ENCODE results near the gene VCL. TPM values are rescaled to one million over a fixed set of nuclear protein-coding genes. Genes with fewer than 3 reads are reported as not detected.

VCL gene
- polyA plus RNA-seq, 1 of the 3 experiments (the other 2 are of a cell fraction): 147 TPM

GRCh38 chr10:74150204-74150989 lies 152.5 kb downstream of the VCL start, which contains the start of gene AP3M1:
Gene AP3M1 (minus strand): TSS chr10:74150828. CDS start chr10:74138379, 12,449 bp downstream.
- Histone ChIP-seq H3K9me3 (no peaks in the 10 kb centered on the region), H3F3A (replicated peaks; ENCODE audit: insufficient read depth) (peaks cover 15% of the 10 kb centered on the region), H3K27me3 (ENCODE audit: insufficient read depth) (no peaks in the 10 kb centered on the region), H3K9me2 (no peaks in the 10 kb centered on the region), H4K20me1 (ENCODE audit: insufficient read depth) (peaks cover 9% of the 10 kb centered on the region), H3K4me1 (ENCODE audit: control insufficient read depth in 1 of 2, insufficient read depth in 2 of 2, low read depth in 1 of 2, low read length in 1 of 2) (peaks cover 8 to 16% of the 10 kb centered on the region in 2 experiments; a peak in 3 of 4 replicates), H3K36me3 (replicated peaks in 1 of 2; ENCODE audit: control insufficient read depth in 1 of 2, insufficient read depth in 2 of 2, low read length in 1 of 2) (peaks cover 0 to 10% of the 10 kb centered on the region in 2 experiments), H3K79me2 (ENCODE audit: insufficient read depth) (peaks cover 76% of the 10 kb centered on the region), H2AFZ (ENCODE audit: low read depth) (peak within 1 kb of the TSS; percentile 95), H3K9ac (peak within 1 kb of the TSS; percentile 90), H3K27ac (ENCODE audit: low read depth in 2 of 2, low read length in 1 of 2) (peak within 1 kb of the TSS; percentile 89 to 96), H3K4me2 (peak within 1 kb of the TSS; percentile 88), H3K4me3 (ENCODE audit: low read depth in 2 of 2, low read length in 1 of 2) (peak within 1 kb of the TSS; percentile 89 to 97)
- POLR2A ChIA-PET: interaction anchor here (1.0 to 1.4 kb wide), 2 partner anchors 12 to 26 kb away, joined by 3 to 5 read pairs; no protein-coding TSS in a partner anchor
- no peak; the same call in 1 of the 2 replicates for TF ChIP-seq YY1 (IDR thresholded peaks at IDR 0.05; ENCODE audit: low read depth)
- no peak for TF ChIP-seq FOXM1 (IDR thresholded peaks at IDR 0.05; ENCODE audit: low read depth)
- TF ChIP-seq ZBTB33 (IDR thresholded peaks at IDR 0.05; ENCODE audit: borderline replicate concordance, low read depth): no peak
- TF ChIP-seq, protein P1, sequence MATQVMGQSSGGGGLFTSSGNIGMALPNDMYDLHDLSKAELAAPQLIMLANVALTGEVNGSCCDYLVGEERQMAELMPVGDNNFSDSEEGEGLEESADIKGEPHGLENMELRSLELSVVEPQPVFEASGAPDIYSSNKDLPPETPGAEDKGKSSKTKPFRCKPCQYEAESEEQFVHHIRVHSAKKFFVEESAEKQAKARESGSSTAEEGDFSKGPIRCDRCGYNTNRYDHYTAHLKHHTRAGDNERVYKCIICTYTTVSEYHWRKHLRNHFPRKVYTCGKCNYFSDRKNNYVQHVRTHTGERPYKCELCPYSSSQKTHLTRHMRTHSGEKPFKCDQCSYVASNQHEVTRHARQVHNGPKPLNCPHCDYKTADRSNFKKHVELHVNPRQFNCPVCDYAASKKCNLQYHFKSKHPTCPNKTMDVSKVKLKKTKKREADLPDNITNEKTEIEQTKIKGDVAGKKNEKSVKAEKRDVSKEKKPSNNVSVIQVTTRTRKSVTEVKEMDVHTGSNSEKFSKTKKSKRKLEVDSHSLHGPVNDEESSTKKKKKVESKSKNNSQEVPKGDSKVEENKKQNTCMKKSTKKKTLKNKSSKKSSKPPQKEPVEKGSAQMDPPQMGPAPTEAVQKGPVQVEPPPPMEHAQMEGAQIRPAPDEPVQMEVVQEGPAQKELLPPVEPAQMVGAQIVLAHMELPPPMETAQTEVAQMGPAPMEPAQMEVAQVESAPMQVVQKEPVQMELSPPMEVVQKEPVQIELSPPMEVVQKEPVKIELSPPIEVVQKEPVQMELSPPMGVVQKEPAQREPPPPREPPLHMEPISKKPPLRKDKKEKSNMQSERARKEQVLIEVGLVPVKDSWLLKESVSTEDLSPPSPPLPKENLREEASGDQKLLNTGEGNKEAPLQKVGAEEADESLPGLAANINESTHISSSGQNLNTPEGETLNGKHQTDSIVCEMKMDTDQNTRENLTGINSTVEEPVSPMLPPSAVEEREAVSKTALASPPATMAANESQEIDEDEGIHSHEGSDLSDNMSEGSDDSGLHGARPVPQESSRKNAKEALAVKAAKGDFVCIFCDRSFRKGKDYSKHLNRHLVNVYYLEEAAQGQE (IDR thresholded peaks at IDR 0.05; ENCODE audit: low read depth, low read length): no peak
- peak; percentile 43; the same call in 1 of the 2 replicates for TF ChIP-seq POLR2AphosphoS5 (IDR thresholded peaks at IDR 0.05; ENCODE audit: low read depth, low read length)
- TF ChIP-seq RCOR1 (IDR thresholded peaks at IDR 0.05; ENCODE audit: low read length): peak; percentile 40; the same call in 1 of the 2 replicates
- TF ChIP-seq MAX (IDR thresholded peaks at IDR 0.05; ENCODE audit: low read depth): 0 out of 2 replicates have a peak, but pooled peaks have one; percentile 15
- TF ChIP-seq TCF12 (IDR thresholded peaks at IDR 0.05): no peak
- 0 out of 2 replicates have a peak, but pooled peaks have one; percentile 7 for TF ChIP-seq TAF1 (IDR thresholded peaks at IDR 0.05; ENCODE audit: borderline replicate concordance, low read depth, low read length)
- TF ChIP-seq ELF1 (IDR thresholded peaks at IDR 0.05): peak; percentile 65; the same call in 1 of the 2 replicates
- peak; percentile 24; the same call in 1 of the 2 replicates for TF ChIP-seq GABPA (IDR thresholded peaks at IDR 0.05; ENCODE audit: low read depth)
- TF ChIP-seq PBX3 (IDR thresholded peaks at IDR 0.05): no peak
- TF ChIP-seq, protein P2, sequence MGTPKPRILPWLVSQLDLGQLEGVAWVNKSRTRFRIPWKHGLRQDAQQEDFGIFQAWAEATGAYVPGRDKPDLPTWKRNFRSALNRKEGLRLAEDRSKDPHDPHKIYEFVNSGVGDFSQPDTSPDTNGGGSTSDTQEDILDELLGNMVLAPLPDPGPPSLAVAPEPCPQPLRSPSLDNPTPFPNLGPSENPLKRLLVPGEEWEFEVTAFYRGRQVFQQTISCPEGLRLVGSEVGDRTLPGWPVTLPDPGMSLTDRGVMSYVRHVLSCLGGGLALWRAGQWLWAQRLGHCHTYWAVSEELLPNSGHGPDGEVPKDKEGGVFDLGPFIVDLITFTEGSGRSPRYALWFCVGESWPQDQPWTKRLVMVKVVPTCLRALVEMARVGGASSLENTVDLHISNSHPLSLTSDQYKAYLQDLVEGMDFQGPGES (IDR thresholded peaks at IDR 0.05; ENCODE audit: low read depth, low read length): no peak
- peak; percentile 25; the same call in 1 of the 2 replicates for TF ChIP-seq NFIC (IDR thresholded peaks at IDR 0.05; ENCODE audit: borderline replicate concordance)
- DNase-seq: peak; percentile 83
- 2% methylated on average over 32 of the region's 32 CpGs for WGBS (ENCODE audit: low lambda C conversion rate)
- CTCF ChIA-PET: interaction anchor here (1.0 to 1.9 kb wide), 4 partner anchors 32 to 302 kb away, joined by 3 to 4 read pairs (median 3); no protein-coding TSS in a partner anchor

Measured in SK-N-SH (cell line).